K562 (cell line): ENCODE results near the gene USP17L20. TPM values are rescaled to one million over a fixed set of nuclear protein-coding genes. Genes with fewer than 3 reads are reported as not detected.
"Not testable (repeated sequence)": the region's sequence is repeated elsewhere in the genome, so short reads cannot be mapped to it uniquely, and the experiment has no call there.

Experiments used
- ATAC-seq: fragments of 200-7000 bp; cut with Tn5 transposase; 3 replicates; pipeline ENCODE4 v1.9.1; 2020; ENCODE audit warnings: moderate library complexity
- Bru-seq: library from RNA; stranded (reverse); fragments of 400-500 nt; gene quantifications from one replicate; lab custom pipeline; 2021; lab: Mats Ljungman, UMichigan
- BruChase-seq, 2 experiments: library from RNA; stranded (reverse); fragments of 400-500 nt; gene quantifications; one replicate each; lab custom pipeline; 2021; lab: Mats Ljungman, UMichigan
- BruUV-seq: library from RNA; stranded (reverse); fragments of 400-500 nt; replicated peaks from 2 replicates; lab custom pipeline; 2021; lab: Mats Ljungman, UMichigan
- CTCF ChIA-PET: fragments of 300-600 bp; formaldehyde crosslinking; extraction: SDS; loops from one replicate; lab custom pipeline; 2021; ENCODE audit warnings: low intra/inter-chr PET ratio; lab: Yijun Ruan, JAX
- POLR2A ChIA-PET: fragments of 300-600, 350-650 bp; sonication (Branson Sonifier 250); formaldehyde crosslinking; extraction: SDS; loops from one replicate; lab custom pipeline; 2021; ENCODE audit warnings: antibody characterized with exemption, inconsistent platforms; lab: Yijun Ruan, JAX
- DNase-seq, 4 experiments: peaks; one replicate each; pipeline versions ENCODE4 v3.0.0 to v3.0.0-alpha.2; 2011 to 2018; ENCODE audit warnings: low spot score in 3 of 4, mixed read lengths in 3 of 4; ENCODE audit errors: extremely low read depth in 1 of 4
- FAIRE-seq: peaks from 2 replicates; lab custom pipeline; 2011; peaks lifted over from hg19 to GRCh38; lab: Jason Lieb, UNC
- H2AFZ ChIP-seq: 2 replicates; pipeline ENCODE4 v1.6.0; 2011; ENCODE audit warnings: low read depth, low read length, control low read depth, inconsistent platforms
- H3K27ac ChIP-seq: fragments of 200-600 bp; 3 replicates; pipeline ENCODE4 v1.8.0; 2011; ENCODE audit warnings: low read depth, mild to moderate bottlenecking, control low read depth, inconsistent platforms, low read length, moderate library complexity, mixed read lengths; ENCODE audit errors: extremely low read depth
- H3K27me3 ChIP-seq, 2 experiments: fragments of 300-600 bp in 1 of 2; 2 replicates in 1 of 2; 3 replicates in 1 of 2; pipeline versions ENCODE4 v1.6.0 to v1.8.0; 2011; ENCODE audit warnings: inconsistent platforms in 2 of 2, low read length in 2 of 2, mild to moderate bottlenecking in 1 of 2, mixed read lengths in 1 of 2, moderate library complexity in 1 of 2; ENCODE audit not compliant: control insufficient read depth in 2 of 2, insufficient read depth in 2 of 2
- H3K36me3 ChIP-seq: fragments of 300-600 bp; 3 replicates; pipeline ENCODE4 v1.8.0; 2011; ENCODE audit warnings: mild to moderate bottlenecking, low read length, inconsistent platforms; ENCODE audit not compliant: control insufficient read depth, insufficient read depth
- H3K4me1 ChIP-seq, 2 experiments: fragments of 200-600 bp in 1 of 2; replicated peaks in 1 of 2; 2 replicates in 1 of 2; 3 replicates in 1 of 2; pipeline versions ENCODE4 v1.5.1 to v1.8.0; 2011; ENCODE audit warnings: inconsistent platforms in 2 of 2, low read length in 2 of 2, mild to moderate bottlenecking in 1 of 2, mixed read lengths in 1 of 2, moderate library complexity in 1 of 2; ENCODE audit not compliant: control insufficient read depth in 2 of 2, insufficient read depth in 2 of 2
- H3K4me2 ChIP-seq: 2 replicates; pipeline ENCODE4 v1.6.1; 2011; ENCODE audit warnings: low read length, control low read depth, inconsistent platforms, mixed read lengths; ENCODE audit not compliant: insufficient read depth
- H3K4me3 ChIP-seq: fragments of 200-600 bp; sonication (generic), shearing (Covaris generic); 2 replicates; pipeline ENCODE4 v1.5.1; 2016; ENCODE audit warnings: control low read depth, inconsistent platforms
- H3K79me2 ChIP-seq: fragments of 200-600 bp; 3 replicates; pipeline ENCODE4 v1.8.0; 2011; ENCODE audit warnings: low read length, inconsistent platforms; ENCODE audit not compliant: control insufficient read depth, insufficient read depth
- H3K9ac ChIP-seq, 2 experiments: 2 replicates each; pipeline versions ENCODE4 v1.6.0 to v1.6.1; 2011; ENCODE audit warnings: low read depth in 2 of 2, low read length in 2 of 2, control low read depth in 1 of 2, inconsistent platforms in 1 of 2, mild to moderate bottlenecking in 1 of 2, mixed read lengths in 1 of 2; ENCODE audit not compliant: insufficient read depth in 1 of 2
- H3K9me1 ChIP-seq: one replicate; pipeline ENCODE4 v1.6.0; 2011; ENCODE audit warnings: inconsistent platforms, mild to moderate bottlenecking, low read length, moderate library complexity; ENCODE audit not compliant: control insufficient read depth, insufficient read depth
- H3K9me3 ChIP-seq: replicated peaks from 2 replicates; pipeline ENCODE4 v1.5.1; 2011; ENCODE audit warnings: low read depth, low read length, inconsistent platforms; ENCODE audit not compliant: control insufficient read depth, insufficient read depth
- H4K20me1 ChIP-seq: replicated peaks from 2 replicates; pipeline ENCODE4 v1.6.1; 2011; ENCODE audit warnings: low read length, inconsistent platforms, mixed read lengths; ENCODE audit not compliant: control insufficient read depth, insufficient read depth
- WGBS: fragments of 100-300 bp; shearing (Covaris generic); methylation state at CpG from one replicate; pipeline ENCODE4 v1.1.6; 2016; ENCODE audit warnings: low coverage, mixed read lengths; ENCODE audit not compliant: insufficient coverage; ENCODE audit errors: missing lambda C conversion rate; 5-methylcytosine and 5-hydroxymethylcytosine counted together
- in situ Hi-C: fragments of 300-500 bp; cut with MboI; formaldehyde crosslinking; loops from 4 replicates; pipeline ENCODE4 v1.15.0; 2018; ENCODE audit warnings: inconsistent platforms, mixed read lengths
- intact Hi-C: fragments of 100-400 bp; cut with micrococcal nuclease; formaldehyde crosslinking; loops from 2 replicates; pipeline ENCODE4 v1.14.2; 2022
- long read RNA-seq, 3 experiments: library from polyadenylated mRNA in 2 of 3; library from RNA in 1 of 3; unstranded in 2 of 3; stranded (forward) in 1 of 3; transcript quantifications; one replicate each; pipeline ENCODE4 v2.0.0, GENCODE V29; 2019 to 2022
- polyA minus RNA-seq, 3 experiments: library from RNA; depleted of rRNA, polyadenylated mRNA; stranded (reverse); fragments of >200 nt; gene quantifications; 2 replicates each; pipeline ENCODE4 v1.2.3, GENCODE V29; 2011
- polyA plus RNA-seq, 8 experiments: library from polyadenylated mRNA; depleted of rRNA in 4 of 8; stranded (reverse) in 5 of 8; unstranded in 3 of 8; fragments of >200 nt; fragmentation: Nextera tagmentation in 2 of 8; fragmentation: Illumina TruSeq in 1 of 8; extraction: Ambion mirVana in 2 of 8; extraction: Trizol in 1 of 8; gene quantifications; 2 replicates each; pipeline versions ENCODE4 v1.2.1 to v1.2.3, GENCODE V29; 2011 to 2014; ENCODE audit warnings: inconsistent platforms in 1 of 8, missing spikeins in 1 of 8
- total RNA-seq, 7 experiments: library from RNA; depleted of rRNA in 6 of 7; stranded (reverse); fragments of >200 nt in 6 of 7; fragmentation: Illumina TruSeq in 2 of 7; extraction: Trizol in 2 of 7; gene quantifications; 2 replicates each; pipeline versions ENCODE4 v1.2.1 to v1.2.3, GENCODE V29; 2011 to 2021; ENCODE audit warnings: low replicate concordance in 1 of 7

USP17L20 gene
- not detected in 2 replicates for total RNA-seq (2011; cell fraction: chromatin; rRNA removed; ENCODE audit: low replicate concordance)
- not detected in 2 replicates for total RNA-seq (2011; cell fraction: nucleolus; rRNA removed)
- not detected in 2 replicates for total RNA-seq (2011; cell fraction: nucleoplasm; rRNA removed)
- total RNA-seq (2014; rRNA removed) (not detected in 2 replicates), total RNA-seq (2014; rRNA removed; fragmentation: Illumina TruSeq; extraction: Trizol) (not detected in 2 replicates), total RNA-seq (2015; rRNA removed; fragmentation: Illumina TruSeq; extraction: Trizol) (not detected in 2 replicates), total RNA-seq (2021) (not detected in 2 replicates), polyA plus RNA-seq (2011; rRNA removed) (not detected in 2 replicates), polyA plus RNA-seq (2014; fragmentation: Illumina TruSeq; extraction: Trizol) (not detected in 2 replicates), polyA plus RNA-seq (2014; fragmentation: Nextera tagmentation; extraction: Ambion mirVana) (not detected), polyA plus RNA-seq (2014; rRNA removed) (not detected in 2 replicates), polyA minus RNA-seq (2011; rRNA and poly(A)+ RNA removed) (not detected in 2 replicates), Bru-seq, nascent RNA (not detected), BruChase-seq, experiment 1, labeled RNA remaining after a 2-hour chase (not detected), BruChase-seq, experiment 2, labeled RNA remaining after a 6-hour chase (not detected)
- not detected in 2 replicates for polyA plus RNA-seq (2011; cell fraction: cytosol; rRNA removed)
- not detected in 2 replicates for polyA plus RNA-seq (2011; cell fraction: nucleus; rRNA removed)
- polyA plus RNA-seq (2012), result not detected in 2 replicates
- polyA minus RNA-seq (2011; cell fraction: cytosol; rRNA and poly(A)+ RNA removed), result not detected in 2 replicates
- polyA minus RNA-seq (2011; cell fraction: nucleus; rRNA and poly(A)+ RNA removed), result not detected in 2 replicates
- long read RNA-seq, experiment 1, result 0 reads
- long read RNA-seq, experiment 2, result 0 reads
- long read RNA-seq, experiment 3, result 0 reads

- not testable (repeated sequence) for FAIRE-seq
Observed at GRCh38 chr4:9257824-9258223, at the start of gene USP17L20. Gene USP17L20, plus strand, starts transcription at chr4:9258124. Its CDS starts 0 bp downstream, at chr4:9258124.

GRCh38 chr4:9210357-9210756 is 47.6 kb upstream of the USP17L20 start, which contains the start of gene USP17L10:
Gene USP17L10, plus strand, starts transcription at chr4:9210657. Its CDS starts 0 bp downstream, at chr4:9210657.
- DNase-seq, H4K20me1 ChIP-seq, FAIRE-seq, H3K27ac ChIP-seq, BruUV-seq, H3K79me2 ChIP-seq, H3K4me1 ChIP-seq, H3K4me2 ChIP-seq, H2AFZ ChIP-seq, H3K9ac ChIP-seq, ATAC-seq, H3K9me1 ChIP-seq, in situ Hi-C loops, CTCF ChIA-PET, intact Hi-C loops, POLR2A ChIA-PET, H3K36me3 ChIP-seq, H3K4me3 ChIP-seq, H3K9me3 ChIP-seq, H3K27me3 ChIP-seq: not testable (repeated sequence)
- WGBS, result no CpG with 5 or more reads among the region's 13 CpGs

More at GRCh38 chr4:9257824-9258223, at the start of gene USP17L20:
- intact Hi-C loops, CTCF ChIA-PET, ATAC-seq, H3K36me3 ChIP-seq, H3K4me2 ChIP-seq, H3K9ac ChIP-seq, H3K9me3 ChIP-seq, H3K27ac ChIP-seq, POLR2A ChIA-PET, H3K27me3 ChIP-seq, H4K20me1 ChIP-seq, H2AFZ ChIP-seq, BruUV-seq, DNase-seq, H3K79me2 ChIP-seq, H3K4me1 ChIP-seq, H3K4me3 ChIP-seq, H3K9me1 ChIP-seq: not testable (repeated sequence)
- WGBS, result no CpG with 5 or more reads among the region's 15 CpGs
- in situ Hi-C loops, result loop anchor here (25.0 kb wide), 1 partner anchor 271 kb away; no protein-coding TSS in a partner anchor

- H3K27me3 ChIP-seq, H3K9me3 ChIP-seq, H3K9me1 ChIP-seq, FAIRE-seq, DNase-seq, intact Hi-C loops, H3K27ac ChIP-seq, H3K4me1 ChIP-seq, in situ Hi-C loops, ATAC-seq, H3K79me2 ChIP-seq, H3K9ac ChIP-seq, BruUV-seq, H4K20me1 ChIP-seq, H3K4me3 ChIP-seq, POLR2A ChIA-PET, CTCF ChIA-PET, H3K4me2 ChIP-seq, H2AFZ ChIP-seq, H3K36me3 ChIP-seq: not testable (repeated sequence)
- under 1% methylated on average over 8 of the region's 14 CpGs for WGBS
Observed at GRCh38 chr4:9214701-9215100, 43.2 kb upstream of the USP17L20 start.
